Measurements from ENCODE around the gene ZNF555.

- TF ChIP-seq CTCF (IDR thresholded peaks at IDR 0.05) (peak; percentile 92 to 98 (median 95)), POLR2A (IDR thresholded peaks at IDR 0.05) (no peak), EP300 (IDR thresholded peaks at IDR 0.05; ENCODE audit: low read depth) (no peak)
These were observed 21.6 kb upstream of the ZNF555 start, which contains the start of gene ZNF554 for GRCh38 chr19:2819540-2820111.

Data from transverse colon (tissue), 3 donors.